GM21526 (cell line): Measurements from ENCODE around the gene ALG1L2.
"Not testable (repeated sequence)": the region's sequence is repeated elsewhere in the genome, so short reads cannot be mapped to it uniquely, and the experiment has no call there.

Experiments used
- ATAC-seq: cut with Tn5 transposase; IDR thresholded peaks from one replicate; pipeline ENCODE4 v1.9.1; 2021; ENCODE audit warnings: moderate library complexity; ENCODE audit not compliant: unreplicated experiment, low FRiP score

The ALG1L2 gene

DNA sequence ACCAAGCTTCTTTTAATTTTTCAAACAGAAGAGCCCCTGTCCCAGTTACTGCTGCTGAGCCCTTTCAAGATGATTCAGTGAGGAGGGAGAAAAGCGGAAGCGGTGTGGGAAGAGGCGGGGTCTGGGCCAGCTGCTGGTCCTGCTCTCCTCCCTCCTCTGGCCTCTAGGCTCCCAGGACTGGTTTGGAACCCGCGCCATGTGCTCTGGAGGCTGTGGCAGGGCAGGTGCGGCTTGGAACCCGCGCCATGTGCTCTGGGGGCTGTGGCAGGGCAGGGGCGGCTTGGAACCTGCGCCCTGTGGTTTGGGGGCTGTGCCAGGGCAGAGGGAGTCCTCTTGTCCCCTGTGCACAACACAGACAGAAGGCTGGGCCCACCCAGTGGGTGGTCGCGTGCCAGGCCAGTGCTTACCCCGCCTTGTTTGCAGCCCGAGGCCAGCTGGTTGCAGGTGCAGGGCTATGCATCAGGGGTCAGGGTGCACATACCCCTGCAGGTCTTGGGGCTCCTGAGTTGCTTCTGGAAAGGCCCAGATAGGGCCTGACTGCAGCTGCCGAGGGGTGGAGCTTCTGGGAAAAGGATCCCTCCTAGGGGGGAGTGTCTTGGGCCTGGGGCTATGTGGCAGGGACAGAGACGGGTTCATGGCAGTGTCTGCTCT is 12.2 kb downstream of the ALG1L2 start:
- no peak for ATAC-seq

DNA sequence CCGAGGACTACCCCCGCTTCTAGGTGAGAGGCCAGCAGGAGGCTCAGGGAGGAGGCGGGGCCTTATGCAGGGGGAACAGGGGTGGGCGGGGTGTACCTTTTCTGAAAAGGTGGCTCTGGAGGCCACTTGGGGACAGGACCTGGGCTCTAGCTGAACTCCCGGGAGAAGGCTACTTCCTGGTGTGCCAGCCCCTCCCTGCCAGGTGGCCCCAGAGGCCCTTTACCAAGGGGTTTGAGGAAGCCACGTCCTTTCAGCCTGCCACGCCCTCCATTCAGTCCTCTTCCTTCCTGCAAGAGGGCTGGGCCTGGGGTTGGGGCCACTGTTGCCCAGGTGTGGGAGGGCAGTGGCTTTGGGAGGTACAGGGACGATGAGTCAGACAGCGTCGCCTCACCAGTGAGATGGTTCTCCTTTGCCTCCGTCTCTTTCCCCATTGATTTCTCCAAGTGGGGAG is 12.9 kb downstream of the ALG1L2 start:
- not testable (repeated sequence) for ATAC-seq

DNA sequence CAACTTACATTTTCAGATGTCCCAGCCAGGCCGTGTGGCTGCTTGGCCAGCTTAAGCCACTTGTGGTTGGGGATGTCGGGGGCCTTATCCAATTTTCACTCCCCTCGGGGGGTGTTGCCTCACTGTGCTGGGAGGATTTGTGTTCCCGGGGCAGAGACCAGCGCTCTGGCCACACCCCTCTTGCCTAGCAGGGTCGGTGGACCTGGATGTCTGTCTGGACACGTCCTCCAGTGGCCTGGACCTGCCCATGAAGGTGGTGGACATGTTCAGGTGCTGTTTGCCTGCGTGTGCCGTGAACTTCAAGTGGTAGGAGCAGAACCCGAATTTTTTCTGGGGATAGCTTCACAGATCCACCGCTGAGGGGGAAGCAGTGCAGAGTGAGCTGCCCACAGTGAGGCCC is 14.2 kb downstream of the ALG1L2 start:
- not testable (repeated sequence) for ATAC-seq

DNA sequence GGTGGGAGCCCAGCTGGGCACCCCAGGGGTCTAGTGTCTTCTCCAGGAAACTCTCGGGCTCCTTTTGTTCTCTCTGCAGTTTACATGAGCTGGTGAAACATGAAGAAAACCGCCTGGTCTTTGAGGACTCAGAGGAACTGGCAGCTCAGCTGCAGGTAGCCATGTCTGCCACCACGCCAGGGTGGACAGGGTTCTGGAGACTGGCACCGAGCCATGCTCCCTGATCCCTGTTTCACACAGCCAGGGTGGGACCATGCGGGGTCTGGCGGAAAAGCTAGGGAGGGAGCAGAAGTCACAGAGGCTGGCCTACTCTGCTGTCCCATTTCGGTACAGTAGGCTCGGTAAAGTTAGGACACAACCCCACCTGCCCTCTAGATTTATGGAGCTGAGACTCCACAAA is 15.5 kb downstream of the ALG1L2 start:
- not testable (repeated sequence) for ATAC-seq

DNA sequence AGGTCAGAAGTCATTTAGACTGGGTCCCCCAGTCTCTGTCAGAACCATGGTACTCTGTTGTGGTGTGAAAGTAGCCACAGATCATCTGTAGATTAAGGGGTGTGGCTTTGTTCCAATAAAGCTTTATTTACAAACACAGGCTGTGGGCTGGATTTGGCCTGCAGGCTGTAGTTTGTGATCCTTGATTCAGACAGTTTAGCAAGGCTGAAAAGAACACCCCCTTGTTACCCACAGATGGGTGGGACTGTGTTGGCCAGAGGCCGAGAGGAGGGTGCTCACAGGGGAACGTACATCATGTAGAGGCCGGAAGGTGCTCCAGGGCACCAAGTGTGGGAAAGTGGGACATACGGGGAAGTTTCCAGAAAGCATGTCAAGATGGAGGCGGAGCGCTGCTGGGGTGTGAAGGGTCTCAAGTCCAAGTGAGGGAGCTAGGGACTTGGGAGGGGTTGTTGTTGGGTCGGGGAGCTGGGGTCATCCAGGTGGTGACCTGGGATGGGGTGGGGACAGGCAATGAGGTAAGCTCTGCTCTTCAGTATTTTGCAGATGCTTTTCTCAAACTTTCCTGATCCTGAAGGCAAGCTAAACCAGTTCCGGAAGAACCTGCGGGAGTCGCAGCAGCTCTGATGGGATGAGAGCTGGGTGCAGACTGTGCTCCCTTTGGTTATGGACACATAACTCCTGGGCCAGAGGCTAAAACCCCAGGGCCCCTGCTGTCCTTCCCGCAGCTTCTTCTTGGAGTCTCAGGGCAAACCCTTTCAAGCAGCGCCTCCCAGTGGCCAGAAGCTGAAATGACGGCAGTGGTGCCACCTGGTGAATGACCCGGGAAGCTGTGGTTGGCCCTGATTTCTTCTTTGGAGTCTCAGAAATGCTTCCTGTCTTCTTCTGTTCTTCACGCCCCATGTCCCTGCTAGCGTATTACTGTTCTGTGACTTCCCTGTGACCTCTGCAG is 16.3 kb downstream of the ALG1L2 start:
- not testable (repeated sequence) for ATAC-seq

DNA sequence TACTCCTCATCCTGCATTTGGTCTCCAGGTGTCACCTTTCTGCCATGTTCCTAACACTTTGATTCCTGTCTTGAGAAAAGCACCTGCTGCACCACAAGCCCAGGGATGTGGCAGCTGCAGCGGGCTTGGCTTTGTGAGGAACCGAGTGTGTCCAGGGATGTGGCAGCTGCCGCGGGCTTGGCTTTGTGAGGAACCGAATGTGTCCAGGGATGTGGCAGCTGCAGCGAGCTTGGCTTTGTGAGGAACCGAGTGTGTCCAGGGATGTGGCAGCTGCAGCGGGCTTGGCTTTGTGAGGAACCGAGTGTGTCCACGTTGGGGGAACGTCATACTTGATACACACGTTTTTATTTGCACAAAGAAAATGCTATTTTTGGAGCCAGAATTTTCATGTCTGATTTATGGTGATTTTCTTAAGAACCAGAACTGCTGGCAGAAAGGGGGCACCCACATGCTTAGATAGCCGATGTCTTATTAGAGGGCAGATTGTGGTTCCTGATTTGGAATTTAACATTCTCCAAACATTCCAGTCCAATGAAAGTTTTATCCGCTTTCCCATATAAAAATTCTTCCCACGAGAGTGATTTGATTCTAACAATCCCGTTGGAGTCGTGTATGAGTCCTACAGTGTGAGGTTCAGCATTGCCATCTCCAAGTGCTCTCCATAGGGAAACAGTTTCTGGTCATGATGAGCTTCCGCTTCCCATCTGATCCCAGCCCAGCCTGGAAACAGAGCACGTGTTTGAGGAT is 17.2 kb downstream of the ALG1L2 start:
- not testable (repeated sequence) for ATAC-seq

DNA sequence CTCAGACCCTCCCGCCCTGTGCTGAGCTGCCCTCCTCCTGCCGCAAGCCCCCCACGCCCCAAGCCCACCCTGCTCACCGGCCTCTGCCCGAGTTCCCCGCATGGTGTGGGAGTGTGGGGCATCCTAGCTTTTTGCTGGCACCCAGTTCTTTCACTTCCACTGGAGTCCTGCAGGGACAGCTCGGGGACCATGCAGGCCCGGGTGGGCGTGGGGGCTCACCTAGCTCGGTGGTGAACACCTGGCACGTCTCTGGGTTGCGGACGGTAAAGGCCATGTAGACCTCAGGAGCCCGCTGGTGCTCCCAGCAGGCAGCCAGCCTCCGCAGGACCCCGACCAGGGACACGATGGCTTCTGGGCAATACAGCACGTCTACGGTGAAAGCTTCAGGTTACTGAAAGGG is 20.9 kb downstream of the ALG1L2 start:
- ATAC-seq = not testable (repeated sequence)

DNA sequence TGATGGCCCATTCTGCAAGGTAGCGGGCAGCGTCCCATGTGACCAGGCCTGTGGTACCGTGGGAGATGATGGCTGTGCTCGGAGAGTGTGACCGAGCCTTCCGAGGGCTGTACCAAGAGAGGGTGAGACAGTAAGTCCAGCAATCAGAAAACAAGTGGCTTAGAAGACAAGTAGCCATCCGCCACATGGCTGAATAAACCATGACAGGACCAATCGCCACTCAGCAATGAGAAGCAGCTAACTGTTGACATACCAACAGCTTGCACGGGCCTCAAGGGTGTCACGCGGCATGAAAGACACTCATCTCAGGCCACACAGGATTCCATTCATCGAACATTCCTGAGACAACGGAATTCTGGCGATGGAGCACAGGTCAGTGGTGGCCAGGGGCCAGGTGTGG is 22.6 kb downstream of the ALG1L2 start:
- not testable (repeated sequence) for ATAC-seq

DNA sequence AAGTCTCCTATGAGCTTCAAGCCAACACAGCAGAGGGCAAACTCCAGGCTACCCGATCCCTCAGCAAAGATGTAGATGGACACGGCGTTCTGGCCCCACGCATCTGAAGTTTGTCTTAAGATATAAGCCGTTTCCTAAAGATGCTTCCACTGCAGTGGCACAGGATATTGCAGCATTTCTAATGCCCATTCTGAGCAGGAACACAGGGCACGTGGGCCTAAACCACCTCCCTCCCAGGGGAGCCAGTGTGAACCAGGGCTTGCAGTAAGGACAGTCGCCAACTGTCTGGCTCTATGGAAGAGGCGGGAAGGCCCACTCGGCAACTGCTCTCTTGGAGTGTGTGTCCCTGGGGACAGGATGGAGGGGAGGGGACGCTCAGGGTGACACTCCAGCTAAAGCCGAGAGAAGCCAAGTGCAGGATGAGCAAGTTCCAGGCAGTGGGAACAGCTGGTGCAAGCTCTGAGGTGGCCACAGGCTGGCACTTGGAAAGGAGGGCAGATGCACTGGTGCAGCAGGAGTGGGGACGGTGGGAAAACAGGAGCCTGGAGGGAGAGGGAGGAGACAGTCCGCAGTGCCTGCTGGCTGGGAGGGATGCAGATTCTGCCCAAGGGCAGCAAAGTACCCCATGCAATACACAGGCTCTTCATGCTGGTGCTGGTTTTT is 25.8 kb downstream of the ALG1L2 start:
- not testable (repeated sequence) for ATAC-seq

DNA sequence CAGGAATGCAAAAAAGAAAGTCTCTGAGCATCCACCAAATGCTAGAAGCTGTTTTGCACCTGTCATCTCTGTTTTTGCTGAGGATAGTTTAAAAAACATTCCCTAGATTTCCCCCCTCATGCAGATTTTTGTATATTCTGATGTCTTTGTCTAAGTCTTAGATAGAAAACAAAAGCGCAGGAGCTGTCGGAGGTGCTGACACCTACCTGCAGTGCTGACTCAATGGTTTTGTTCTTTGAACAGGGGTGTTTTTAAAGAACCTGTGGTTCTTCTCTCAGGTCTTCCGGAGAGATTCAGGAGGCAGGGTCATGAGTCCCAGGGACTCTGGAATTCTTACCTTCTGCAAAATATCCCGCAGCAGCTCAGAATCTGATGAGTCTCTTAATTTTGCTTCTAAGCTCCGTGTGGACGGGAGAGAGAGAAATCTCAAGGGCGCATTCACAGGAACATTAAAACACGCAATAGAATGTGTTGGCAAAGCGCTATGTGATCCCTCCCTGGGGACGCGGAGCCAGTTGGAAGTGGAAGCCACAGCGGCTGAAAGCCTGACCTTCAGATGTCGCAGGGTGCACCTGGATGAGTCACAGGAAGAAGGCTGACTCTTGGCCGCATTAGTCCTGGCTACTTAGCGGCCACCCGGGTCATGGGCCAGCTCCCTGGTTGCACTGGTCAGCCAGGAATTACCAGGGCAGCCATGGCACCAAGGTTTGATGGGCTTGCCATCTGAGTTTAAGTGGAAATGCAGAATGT is 27.4 kb downstream of the ALG1L2 start:
- ATAC-seq = not testable (repeated sequence)

DNA sequence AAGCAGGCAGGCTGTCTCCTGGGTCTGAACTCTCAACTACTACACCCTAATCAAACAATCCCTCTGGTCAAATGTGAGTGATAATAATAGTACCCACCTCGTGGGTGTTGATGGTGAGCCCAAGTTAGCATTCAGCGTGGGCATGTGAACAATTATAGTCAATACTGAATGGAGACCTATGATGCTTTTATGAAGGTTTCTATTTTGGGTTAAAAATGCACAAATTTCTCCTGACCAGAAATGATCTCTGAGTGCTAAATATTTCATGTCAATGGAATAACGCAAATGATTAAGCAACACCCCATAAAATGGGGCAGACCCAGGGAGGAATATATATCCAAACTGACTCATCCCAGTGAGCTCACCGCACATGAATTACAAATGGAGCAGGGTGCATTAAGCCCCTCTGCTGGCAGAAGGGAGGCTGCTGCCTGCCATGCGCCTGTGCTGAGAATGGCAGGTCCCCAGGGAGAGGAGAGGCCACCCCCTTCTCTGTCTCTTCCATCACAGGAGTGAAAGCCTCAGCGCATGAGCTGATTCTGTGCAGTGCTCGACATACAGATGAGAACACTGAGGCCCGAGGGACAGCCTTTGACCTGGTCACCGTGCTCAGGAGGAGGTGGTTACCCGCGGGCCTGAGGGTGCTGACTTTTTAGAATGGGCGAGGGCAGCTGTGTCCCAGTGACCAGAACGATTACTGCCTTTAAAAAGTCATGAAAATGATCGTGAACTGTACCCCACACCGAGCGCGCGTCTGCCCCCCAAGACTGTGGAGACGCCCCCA is 28.9 kb downstream of the ALG1L2 start:
- not testable (repeated sequence) for ATAC-seq

DNA sequence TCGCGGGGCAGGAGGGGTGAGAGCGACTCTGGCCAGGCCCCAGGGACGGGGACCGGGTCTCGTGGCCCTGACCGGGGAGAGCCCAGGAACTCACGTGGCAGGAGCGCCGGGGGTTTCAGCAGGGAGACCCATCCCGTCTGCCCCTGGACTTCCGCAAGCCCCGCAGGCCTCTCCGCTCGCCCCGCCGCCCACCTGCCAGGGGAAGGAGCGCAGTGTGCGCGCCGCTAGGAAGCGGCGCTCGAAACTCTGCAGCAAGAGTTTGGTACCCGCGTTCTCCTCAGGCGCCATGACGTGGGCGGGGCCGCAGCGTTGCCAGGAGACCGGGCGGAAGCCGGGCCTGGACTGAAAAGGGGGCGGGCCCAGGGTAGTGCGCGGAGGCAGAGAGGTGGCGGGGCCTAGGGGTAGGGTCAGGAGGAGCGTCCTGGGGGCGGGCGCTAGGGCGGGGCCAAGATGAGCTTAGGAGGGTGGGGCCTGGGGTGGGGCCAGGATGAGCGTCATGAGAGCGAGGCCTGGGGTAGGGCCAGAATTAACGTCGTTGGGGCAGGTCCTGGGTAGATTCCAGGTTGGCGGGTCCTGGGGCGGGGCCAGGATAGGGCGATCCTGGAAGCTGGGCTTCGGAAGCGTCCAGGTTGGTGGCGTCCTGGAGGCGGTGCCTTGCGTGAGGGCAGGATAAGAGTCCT is 29.7 kb downstream of the ALG1L2 start:
- ATAC-seq = peak; percentile 99

DNA sequence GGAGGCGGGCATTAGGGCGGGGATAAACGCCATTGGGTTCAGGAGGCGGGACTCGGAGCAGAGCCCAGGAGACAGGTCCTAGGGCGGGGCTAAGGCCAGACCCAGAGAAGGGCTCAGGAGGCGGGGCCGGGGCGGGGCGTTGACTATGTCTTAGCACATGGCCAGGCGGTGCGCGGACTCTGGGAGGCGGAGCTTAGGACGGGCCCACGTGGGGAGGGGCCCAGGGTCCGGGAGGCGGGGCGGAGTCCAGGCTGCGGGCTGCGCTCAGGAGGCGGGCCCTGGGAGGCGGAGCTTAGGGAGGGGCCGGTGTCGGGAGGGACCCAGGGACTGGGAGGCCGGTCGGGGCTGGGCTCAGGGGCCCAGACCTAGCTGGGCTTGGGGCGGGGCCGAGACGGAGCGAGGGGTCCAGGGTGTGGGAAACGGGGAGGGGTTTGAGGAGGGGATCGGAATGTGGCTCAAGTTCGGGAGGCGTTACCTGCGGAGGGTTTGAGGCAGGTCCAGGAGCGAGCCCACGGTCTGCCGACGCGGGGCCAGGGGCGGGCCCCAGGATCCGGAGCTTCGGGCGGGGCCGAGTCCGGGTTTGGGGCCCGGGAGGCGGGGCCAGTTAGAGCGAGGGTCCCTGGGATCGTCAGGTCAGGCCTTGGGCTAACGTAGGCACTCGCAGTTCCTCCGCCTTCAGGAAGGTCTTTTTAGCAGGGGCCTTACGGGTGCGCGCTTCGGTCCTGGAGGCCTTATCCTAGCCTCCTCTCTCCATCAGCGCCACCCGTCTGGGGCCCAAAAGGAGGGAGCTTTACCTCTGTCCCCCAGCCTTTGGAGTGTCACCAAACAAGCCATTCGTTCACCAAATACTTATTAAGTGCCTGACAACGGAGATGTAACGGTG is 30.5 kb downstream of the ALG1L2 start:
- peak; percentile 79 for ATAC-seq

DNA sequence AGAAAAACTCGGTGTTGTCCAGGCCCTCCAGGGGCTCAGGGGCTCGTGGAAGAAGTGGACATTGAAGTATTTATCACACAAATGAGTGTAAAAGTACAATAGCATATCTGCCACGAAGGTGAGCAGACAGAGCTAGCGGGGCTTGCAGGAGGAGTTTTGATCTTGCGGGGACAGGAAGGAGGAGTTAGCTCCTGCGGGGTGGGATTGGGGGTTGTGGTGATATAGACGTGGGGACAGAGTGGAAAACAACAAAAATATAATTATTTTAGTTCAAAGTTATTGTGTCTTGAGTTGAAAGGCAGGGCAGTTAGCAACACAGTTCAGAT is 31.1 kb downstream of the ALG1L2 start:
- not testable (repeated sequence) for ATAC-seq

DNA sequence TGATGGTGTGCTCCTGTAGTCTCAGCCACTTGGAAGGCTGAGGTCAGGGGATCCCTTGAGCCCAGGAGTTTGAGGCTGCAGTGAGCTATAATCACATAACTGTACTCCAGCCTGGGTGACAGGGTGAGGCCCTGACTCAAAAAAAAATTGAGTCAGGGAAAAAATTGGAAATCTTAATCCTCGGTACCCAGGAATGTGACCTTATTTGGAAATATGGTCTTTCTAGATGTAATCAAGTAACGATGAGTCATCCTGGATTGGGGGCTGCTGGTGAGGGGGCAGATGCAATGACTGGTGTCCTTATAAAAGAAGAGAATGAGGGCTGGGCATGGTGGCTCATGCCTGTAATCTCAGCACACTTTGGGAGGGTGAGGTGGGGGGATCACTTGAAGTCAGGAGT is 33.8 kb downstream of the ALG1L2 start:
- not testable (repeated sequence) for ATAC-seq

DNA sequence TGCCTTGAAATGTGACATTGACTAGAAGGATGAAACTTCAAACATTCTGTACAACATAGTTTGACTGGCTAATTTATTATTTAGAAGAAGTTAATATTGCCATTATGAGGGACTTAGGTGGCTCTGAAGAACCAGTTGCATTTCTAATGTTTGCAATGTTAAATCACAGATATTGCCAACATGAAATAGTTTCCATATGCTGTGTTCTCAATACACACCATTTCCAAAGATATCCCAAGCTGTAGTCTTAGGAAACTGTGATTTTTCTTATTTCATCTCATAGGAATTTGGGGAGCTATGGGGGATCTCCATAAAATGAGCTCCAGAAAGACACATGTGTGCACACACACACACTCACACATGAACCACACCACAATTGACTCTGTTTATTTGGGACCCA is 36.3 kb downstream of the ALG1L2 start:
- ATAC-seq = no peak

DNA sequence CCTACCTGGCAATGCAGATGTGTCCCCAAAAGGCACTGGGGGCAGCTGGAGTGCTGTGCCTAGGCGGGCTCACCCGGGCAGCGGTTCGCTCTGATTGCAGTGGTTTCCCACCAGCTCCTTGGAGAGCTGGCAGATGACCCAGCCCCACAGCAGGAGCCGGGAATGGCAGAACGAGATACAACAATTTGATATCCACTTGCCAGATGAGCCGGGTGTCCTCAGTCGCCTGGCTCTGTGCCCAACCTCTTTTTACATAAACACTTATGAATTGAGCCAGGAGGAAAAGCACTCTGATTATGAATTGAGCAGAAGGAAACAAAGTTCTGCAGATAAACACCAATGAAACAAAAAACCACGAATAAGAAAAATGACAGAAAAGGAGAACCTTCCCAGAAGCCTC is 38.2 kb downstream of the ALG1L2 start:
- not testable (repeated sequence) for ATAC-seq
